ENCODE measurements around the gene RUNDC1. TPM values are rescaled to one million over a fixed set of nuclear protein-coding genes. Genes with fewer than 3 reads are reported as not detected.

The RUNDC1 gene
- polyA plus RNA-seq (2013, experiment 1 of 4) = 12.8 TPM
- 14.0 TPM for polyA plus RNA-seq (2013, experiment 2 of 4)
- polyA plus RNA-seq (2013, experiment 3 of 4) = 10.6 TPM
- 11.3 TPM for polyA plus RNA-seq (2013, experiment 4 of 4)

DNA sequence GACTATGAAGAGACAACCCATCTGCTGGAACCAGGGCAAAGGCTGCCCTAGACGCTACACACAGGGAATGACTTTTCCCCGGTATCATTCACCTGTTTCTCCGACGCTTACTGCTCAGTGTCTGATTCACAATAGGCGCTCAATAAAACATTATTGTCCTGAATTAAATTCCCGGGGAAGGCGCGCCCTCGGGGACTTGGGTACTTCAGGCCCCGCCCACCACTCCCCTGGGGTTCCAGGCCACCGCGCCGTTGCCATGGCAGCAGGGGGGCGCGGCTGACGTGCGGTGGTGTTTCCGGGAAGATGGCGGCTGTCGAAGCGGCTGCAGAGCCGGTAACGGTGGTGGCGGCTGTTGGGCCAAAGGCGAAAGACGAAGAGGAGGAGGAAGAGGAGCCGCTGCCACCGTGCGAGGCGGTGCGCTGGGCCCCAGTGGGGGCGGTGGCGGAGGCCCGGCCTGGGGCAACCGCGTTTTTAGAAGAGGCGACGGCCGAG is at the start of gene RUNDC1:
TSS of gene RUNDC1 (plus strand) at position 292 of the 492 bp plus-strand sequence. CDS start at position 304, 12 bp downstream.
- Histone ChIP-seq H3K4me1 (ENCODE audit: control insufficient read depth, insufficient read depth, low read length) (peaks cover 19% of the 10 kb centered on the region), H3K36me3 (ENCODE audit: control insufficient read depth, insufficient read depth, low read length) (no peaks in the 10 kb centered on the region), H3K27me3 (ENCODE audit: control insufficient read depth, insufficient read depth, low read length, poor library complexity, severe bottlenecking) (no peaks in the 10 kb centered on the region), H3K27ac (ENCODE audit: insufficient read depth, low read depth, low read length, poor library complexity, severe bottlenecking) (peak within 1 kb of the TSS; percentile 65), H3K9me3 (ENCODE audit: control insufficient read depth, low read length) (no peaks in the 10 kb centered on the region), H3K4me3 (ENCODE audit: insufficient read depth, low read depth, low read length) (peak within 1 kb of the TSS; percentile 92)
- WGBS, 2 experiments = 0 to 1% methylated on average over 39 of the region's 39 CpGs

DNA sequence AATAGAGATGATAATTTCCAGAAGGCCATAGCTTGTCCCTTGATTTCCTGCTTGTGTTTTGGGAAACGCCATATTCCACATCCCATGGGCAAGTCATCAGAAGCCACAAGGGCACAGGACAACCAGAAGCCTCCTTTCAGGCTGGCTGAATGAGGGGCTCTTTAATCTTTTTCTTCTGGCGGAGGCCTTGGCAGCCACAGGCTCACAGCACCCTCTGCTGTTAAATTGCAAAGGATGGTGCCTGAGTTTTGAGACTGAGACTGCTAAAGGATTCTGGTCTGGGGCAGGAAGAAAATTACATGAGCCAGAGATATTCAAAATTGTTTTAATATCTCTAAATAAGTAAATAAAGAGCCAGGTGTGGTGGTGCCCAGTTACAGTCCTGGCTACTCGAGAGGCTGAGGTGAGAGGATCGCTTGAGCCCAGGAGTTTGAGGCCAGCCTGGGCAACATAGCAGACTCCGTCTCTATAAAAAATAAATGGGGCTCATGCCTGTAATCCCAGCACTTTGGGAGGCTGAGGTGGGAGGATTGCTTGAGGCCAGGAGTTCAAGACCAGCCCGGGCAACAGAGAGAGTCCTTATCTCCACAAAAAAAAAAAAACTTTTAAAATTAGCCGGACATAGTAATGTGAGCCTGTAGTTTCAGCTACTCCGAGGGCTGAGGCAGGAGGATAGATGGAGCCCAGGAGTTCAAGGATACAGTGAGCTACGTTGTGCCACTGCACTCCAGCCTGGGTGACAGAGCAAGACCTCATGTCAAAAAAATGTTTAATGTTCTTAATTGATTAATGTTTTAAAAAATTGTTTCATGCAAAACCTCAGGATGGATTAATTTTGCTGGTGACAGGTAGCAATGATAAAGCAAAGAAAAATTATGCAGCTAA is 42.4 kb upstream of the RUNDC1 start:
- no peaks in the 10 kb centered on the region for H3K36me3 ChIP-seq (ENCODE audit: control insufficient read depth, insufficient read depth, low read length)
- 47 to 51% methylated on average over 8 to 9 of the region's 9 CpGs for whole genome bisulfite sequencing, 2 experiments
- no peaks in the 10 kb centered on the region for H3K9me3 ChIP-seq (ENCODE audit: control insufficient read depth, low read length)
- H3K4me3 ChIP-seq (ENCODE audit: insufficient read depth, low read depth, low read length) = no peak overlapping the region
- no peak overlapping the region for H3K27ac ChIP-seq (ENCODE audit: insufficient read depth, low read depth, low read length, poor library complexity, severe bottlenecking)
- H3K4me1 ChIP-seq (ENCODE audit: control insufficient read depth, insufficient read depth, low read length) = no peaks in the 10 kb centered on the region
- no peaks in the 10 kb centered on the region for H3K27me3 ChIP-seq (ENCODE audit: control insufficient read depth, insufficient read depth, low read length, poor library complexity, severe bottlenecking)

DNA sequence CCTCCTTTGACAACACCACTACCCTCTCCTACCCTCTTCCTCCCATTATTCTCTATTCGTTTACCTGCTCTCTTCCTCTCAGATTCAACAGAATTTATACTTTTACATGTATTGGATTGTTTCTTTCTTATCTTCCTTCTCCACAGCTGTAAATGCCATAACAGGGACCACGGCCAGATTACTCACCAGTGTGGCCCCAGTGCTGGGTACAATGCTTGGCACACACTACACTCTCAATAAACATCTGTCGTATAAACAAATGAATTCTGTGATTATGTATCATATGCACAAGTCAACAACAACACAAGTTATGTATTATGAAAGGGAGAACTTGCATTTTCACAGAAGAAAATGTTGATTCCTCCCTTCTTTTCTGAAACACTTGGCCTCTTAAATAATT is 36.2 kb upstream of the RUNDC1 start:
- Histone ChIP-seq H3K36me3 (ENCODE audit: control insufficient read depth, insufficient read depth, low read length) (no peaks in the 10 kb centered on the region), H3K4me3 (ENCODE audit: insufficient read depth, low read depth, low read length) (no peak overlapping the region), H3K4me1 (ENCODE audit: control insufficient read depth, insufficient read depth, low read length) (no peaks in the 10 kb centered on the region), H3K27ac (ENCODE audit: insufficient read depth, low read depth, low read length, poor library complexity, severe bottlenecking) (no peak overlapping the region), H3K27me3 (ENCODE audit: control insufficient read depth, insufficient read depth, low read length, poor library complexity, severe bottlenecking) (no peaks in the 10 kb centered on the region), H3K9me3 (ENCODE audit: control insufficient read depth, low read length) (no peaks in the 10 kb centered on the region)
- WGBS, 2 experiments = 31 to 55% methylated on average over 2 to 3 of the region's 3 CpGs

DNA sequence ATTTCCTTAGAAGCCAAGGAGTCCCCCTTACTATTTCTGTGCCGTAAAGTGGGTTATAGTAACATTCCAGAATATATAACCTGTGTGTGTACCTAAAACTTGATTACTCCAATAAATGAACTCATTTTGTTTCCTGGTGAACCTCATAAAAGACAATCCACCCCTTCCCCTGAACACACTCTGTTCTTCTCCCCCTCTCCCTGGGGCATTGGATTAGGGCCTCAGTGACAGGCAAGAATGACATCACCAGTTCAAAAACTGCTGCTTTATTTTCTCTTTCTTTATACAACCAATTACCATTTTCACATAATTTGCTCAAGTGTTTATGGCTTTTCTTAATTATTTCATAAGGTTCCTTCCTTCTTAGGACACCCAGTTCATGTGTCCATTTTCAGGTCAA is 33.6 kb upstream of the RUNDC1 start:
- H3K9me3 ChIP-seq (ENCODE audit: control insufficient read depth, low read length) = no peaks in the 10 kb centered on the region
- no peak overlapping the region for H3K27ac ChIP-seq (ENCODE audit: insufficient read depth, low read depth, low read length, poor library complexity, severe bottlenecking)
- no peaks in the 10 kb centered on the region for H3K27me3 ChIP-seq (ENCODE audit: control insufficient read depth, insufficient read depth, low read length, poor library complexity, severe bottlenecking)
- no peak overlapping the region for H3K4me3 ChIP-seq (ENCODE audit: insufficient read depth, low read depth, low read length)
- peaks cover 17% of the 10 kb centered on the region for H3K36me3 ChIP-seq (ENCODE audit: control insufficient read depth, insufficient read depth, low read length)
- WGBS, 2 experiments = 86 to 100% methylated on average over 1 of the region's 1 CpG
- no peaks in the 10 kb centered on the region for H3K4me1 ChIP-seq (ENCODE audit: control insufficient read depth, insufficient read depth, low read length)

GRCh38 chr17:42950044-42950783 is 30.2 kb upstream of the RUNDC1 start:
- 93 to 96% methylated on average over 12 to 13 of the region's 13 CpGs for WGBS, 2 experiments
- no peak overlapping the region for H3K4me3 ChIP-seq (ENCODE audit: insufficient read depth, low read depth, low read length)
- no peaks in the 10 kb centered on the region for H3K9me3 ChIP-seq (ENCODE audit: control insufficient read depth, low read length)
- peaks cover 28% of the 10 kb centered on the region for H3K36me3 ChIP-seq (ENCODE audit: control insufficient read depth, insufficient read depth, low read length)
- no peaks in the 10 kb centered on the region for H3K27me3 ChIP-seq (ENCODE audit: control insufficient read depth, insufficient read depth, low read length, poor library complexity, severe bottlenecking)
- no peak overlapping the region for H3K27ac ChIP-seq (ENCODE audit: insufficient read depth, low read depth, low read length, poor library complexity, severe bottlenecking)
- H3K4me1 ChIP-seq (ENCODE audit: control insufficient read depth, insufficient read depth, low read length) = no peaks in the 10 kb centered on the region

GRCh38 chr17:42953669-42954068 is 26.7 kb upstream of the RUNDC1 start:
- H3K36me3 ChIP-seq (ENCODE audit: control insufficient read depth, insufficient read depth, low read length) = peaks cover 45% of the 10 kb centered on the region
- H3K27ac ChIP-seq (ENCODE audit: insufficient read depth, low read depth, low read length, poor library complexity, severe bottlenecking) = no peak overlapping the region
- H3K4me3 ChIP-seq (ENCODE audit: insufficient read depth, low read depth, low read length) = no peak overlapping the region
- WGBS, 2 experiments = 84 to 96% methylated on average over 1 of the region's 1 CpG
- H3K4me1 ChIP-seq (ENCODE audit: control insufficient read depth, insufficient read depth, low read length) = no peaks in the 10 kb centered on the region
- H3K9me3 ChIP-seq (ENCODE audit: control insufficient read depth, low read length) = no peaks in the 10 kb centered on the region
- no peaks in the 10 kb centered on the region for H3K27me3 ChIP-seq (ENCODE audit: control insufficient read depth, insufficient read depth, low read length, poor library complexity, severe bottlenecking)

DNA sequence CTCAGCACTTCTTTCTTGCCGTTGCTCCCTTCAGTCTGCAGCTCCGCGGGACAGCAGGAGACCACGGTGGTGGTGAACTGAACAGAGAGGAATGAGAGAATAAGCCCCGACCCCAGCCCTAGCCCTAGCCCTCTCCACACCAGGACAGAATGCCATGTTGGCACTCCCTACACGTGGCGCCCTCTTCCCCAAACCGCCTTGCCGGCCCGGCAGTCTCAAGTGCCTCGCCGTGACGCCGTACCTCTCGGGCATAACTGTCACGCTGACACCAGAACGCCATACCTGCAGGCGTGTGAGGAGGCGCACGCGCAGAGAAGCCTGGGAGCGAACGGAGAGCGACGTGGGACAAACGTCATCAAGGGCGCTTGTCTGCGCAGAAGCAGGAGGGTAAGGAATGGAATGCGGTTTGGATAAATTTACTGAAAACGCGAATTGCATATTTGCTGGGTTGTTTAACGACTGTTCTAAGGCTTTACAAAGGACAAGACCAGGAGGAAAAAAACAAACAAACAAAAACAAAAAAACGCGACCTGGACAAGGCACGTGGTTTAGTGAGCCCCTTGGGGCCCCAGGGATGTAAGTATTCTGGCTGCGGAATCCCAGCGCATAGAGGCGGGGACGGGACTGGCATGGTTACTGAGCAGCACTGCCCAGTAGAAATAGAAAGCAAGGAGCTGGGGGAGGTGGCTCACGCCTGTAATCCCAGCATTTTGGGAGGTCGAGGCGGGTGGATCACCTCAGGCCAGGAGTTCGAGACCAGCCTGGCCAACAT is 16.0 kb upstream of the RUNDC1 start, which contains the start of gene AARSD1:
TSS of gene AARSD1 (minus strand) at position 294 of the 772 bp plus-strand sequence. CDS start at position 280, 14 bp downstream.
- peak within 1 kb of the TSS; percentile 61 for H3K27ac ChIP-seq (ENCODE audit: insufficient read depth, low read depth, low read length, poor library complexity, severe bottlenecking)
- H3K27me3 ChIP-seq (ENCODE audit: control insufficient read depth, insufficient read depth, low read length, poor library complexity, severe bottlenecking) = no peaks in the 10 kb centered on the region
- WGBS, 2 experiments = 6% methylated on average over 43 of the region's 43 CpGs
- no peaks in the 10 kb centered on the region for H3K9me3 ChIP-seq (ENCODE audit: control insufficient read depth, low read length)
- no peaks in the 10 kb centered on the region for H3K4me1 ChIP-seq (ENCODE audit: control insufficient read depth, insufficient read depth, low read length)
- peak within 1 kb of the TSS; percentile 83 for H3K4me3 ChIP-seq (ENCODE audit: insufficient read depth, low read depth, low read length)
- peaks cover 11% of the 10 kb centered on the region for H3K36me3 ChIP-seq (ENCODE audit: control insufficient read depth, insufficient read depth, low read length)

- Histone ChIP-seq H3K4me1 (ENCODE audit: control insufficient read depth, insufficient read depth, low read length) (no peaks in the 10 kb centered on the region), H3K4me3 (ENCODE audit: insufficient read depth, low read depth, low read length) (no peak overlapping the region), H3K9me3 (ENCODE audit: control insufficient read depth, low read length) (no peaks in the 10 kb centered on the region), H3K36me3 (ENCODE audit: control insufficient read depth, insufficient read depth, low read length) (no peaks in the 10 kb centered on the region), H3K27ac (ENCODE audit: insufficient read depth, low read depth, low read length, poor library complexity, severe bottlenecking) (no peak overlapping the region), H3K27me3 (ENCODE audit: control insufficient read depth, insufficient read depth, low read length, poor library complexity, severe bottlenecking) (no peaks in the 10 kb centered on the region)
- 77 to 100% methylated on average over 1 of the region's 1 CpG for WGBS, 2 experiments
Observed at GRCh38 chr17:42967925-42968324, 12.4 kb upstream of the RUNDC1 start.

- H3K36me3 ChIP-seq (ENCODE audit: control insufficient read depth, insufficient read depth, low read length) = no peaks in the 10 kb centered on the region
- no peaks in the 10 kb centered on the region for H3K9me3 ChIP-seq (ENCODE audit: control insufficient read depth, low read length)
- H3K27ac ChIP-seq (ENCODE audit: insufficient read depth, low read depth, low read length, poor library complexity, severe bottlenecking) = no peak overlapping the region
- H3K27me3 ChIP-seq (ENCODE audit: control insufficient read depth, insufficient read depth, low read length, poor library complexity, severe bottlenecking) = no peaks in the 10 kb centered on the region
- WGBS, 2 experiments = 64 to 66% methylated on average over 5 of the region's 5 CpGs
- no peaks in the 10 kb centered on the region for H3K4me1 ChIP-seq (ENCODE audit: control insufficient read depth, insufficient read depth, low read length)
- no peak overlapping the region for H3K4me3 ChIP-seq (ENCODE audit: insufficient read depth, low read depth, low read length)
Observed at GRCh38 chr17:42969001-42969581, 11.3 kb upstream of the RUNDC1 start.
